ENCODE data around the gene SNX20.
A peak's percentile ranks its signal among the peaks of the same experiment; 100 is the strongest.

SNX20 gene

GRCh38 chr16:50683689-50684374 lies 2.7 kb upstream of the SNX20 start:
- Histone ChIP-seq H3K4me2 (ENCODE audit: insufficient read depth, low read length, poor library complexity, severe bottlenecking) (no peak overlapping the region), H3K4me1 (ENCODE audit: control insufficient read depth in 2 of 2, insufficient read depth in 1 of 2, low read depth in 1 of 2, low read length in 2 of 2) (no peaks in the 10 kb centered on the region), H3K36me3 (replicated peaks in 1 of 2; ENCODE audit: control insufficient read depth in 2 of 2, insufficient read depth in 2 of 2, low read length in 2 of 2) (no peaks in the 10 kb centered on the region), H3K9me3 (replicated peaks in 1 of 2; ENCODE audit: control insufficient read depth in 2 of 2, insufficient read depth in 1 of 2, low read depth in 1 of 2, low read length in 2 of 2) (no peaks in the 10 kb centered on the region), H4K8ac (ENCODE audit: low read depth, low read length) (no peak overlapping the region), H2AFZ (ENCODE audit: low read length) (no peak overlapping the region), H3K4me3 (ENCODE audit: low read length in 2 of 2) (no peak overlapping the region), H2BK12ac (ENCODE audit: low read length) (no peak overlapping the region), H2BK5ac (ENCODE audit: low read length) (no peak overlapping the region), H4K91ac (ENCODE audit: low read depth, low read length, poor library complexity) (no peak overlapping the region), H3K14ac (ENCODE audit: low read length) (no peak overlapping the region), H2AK5ac (ENCODE audit: low read depth, low read length) (no peak overlapping the region), H3K18ac (ENCODE audit: low read length) (no peak overlapping the region), H3K4ac (ENCODE audit: low read length) (no peak overlapping the region), H2BK120ac (ENCODE audit: low read depth, low read length) (no peak overlapping the region), H3K27me3 (ENCODE audit: control insufficient read depth in 3 of 3, insufficient read depth in 3 of 3, low read depth in 1 of 3, low read length in 3 of 3) (peaks cover 0 to 8% (median 2%) of the 10 kb centered on the region in 3 experiments), H3K23ac (ENCODE audit: low read depth, low read length, poor library complexity) (peak overlapping the region; percentile 6), H3K27ac (replicated peaks; ENCODE audit: low read length) (no peak overlapping the region), H3K9ac (ENCODE audit: low read depth, low read length, poor library complexity) (no peak overlapping the region), H2BK15ac (ENCODE audit: low read length) (no peak overlapping the region), H3K79me1 (ENCODE audit: low read depth, low read length) (no peaks in the 10 kb centered on the region)
- no peak for DNase-seq (ENCODE audit: low spot score)
- no CpG with 5 or more reads among the region's 14 CpGs for WGBS, 2 donors (ENCODE audit: extremely low coverage in 2 of 2, insufficient read length in 2 of 2, insufficient replicate concordance in 1 of 2)

DNA sequence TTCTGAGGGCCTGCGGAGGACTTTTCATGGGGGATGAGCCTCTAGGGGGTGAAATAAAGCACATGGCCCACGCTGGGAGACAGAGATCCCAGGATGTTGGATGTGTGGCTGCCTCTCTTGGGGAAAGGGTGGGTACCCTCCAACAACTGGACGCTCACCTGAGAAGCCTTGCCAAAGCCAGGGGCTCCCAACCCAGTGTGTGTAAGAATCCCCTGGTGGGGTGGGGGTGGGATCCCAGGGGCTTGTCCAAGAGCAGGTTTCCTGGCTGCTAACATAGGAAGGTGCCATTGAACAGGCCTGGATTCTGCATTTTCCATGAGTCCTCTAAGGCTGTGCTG lies 587 bp downstream of the SNX20 start:
- no peaks in the 10 kb centered on the region for H3K79me1 ChIP-seq (ENCODE audit: low read depth, low read length)
- no peak overlapping the region for H2BK15ac ChIP-seq (ENCODE audit: low read length)
- no peak overlapping the region for H3K4me3 ChIP-seq (ENCODE audit: low read length in 2 of 2)
- H4K91ac ChIP-seq (ENCODE audit: low read depth, low read length, poor library complexity): no peak overlapping the region
- no peak overlapping the region for H4K8ac ChIP-seq (ENCODE audit: low read depth, low read length)
- H3K36me3 ChIP-seq (replicated peaks in 1 of 2; ENCODE audit: control insufficient read depth in 2 of 2, insufficient read depth in 2 of 2, low read length in 2 of 2): no peaks in the 10 kb centered on the region
- no peak overlapping the region for H2AK5ac ChIP-seq (ENCODE audit: low read depth, low read length)
- no CpG with 5 or more reads among the region's 3 CpGs for WGBS, 2 donors (ENCODE audit: extremely low coverage in 2 of 2, insufficient read length in 2 of 2, insufficient replicate concordance in 1 of 2)
- no peak overlapping the region for H2AFZ ChIP-seq (ENCODE audit: low read length)
- no peak overlapping the region for H3K9ac ChIP-seq (ENCODE audit: low read depth, low read length, poor library complexity)
- H3K23ac ChIP-seq (ENCODE audit: low read depth, low read length, poor library complexity): no peak overlapping the region
- DNase-seq (ENCODE audit: low spot score): no peak
- H3K4ac ChIP-seq (ENCODE audit: low read length): no peak overlapping the region
- H3K9me3 ChIP-seq (replicated peaks in 1 of 2; ENCODE audit: control insufficient read depth in 2 of 2, insufficient read depth in 1 of 2, low read depth in 1 of 2, low read length in 2 of 2): no peaks in the 10 kb centered on the region
- H3K27me3 ChIP-seq (ENCODE audit: control insufficient read depth in 3 of 3, insufficient read depth in 3 of 3, low read depth in 1 of 3, low read length in 3 of 3): no peaks in the 10 kb centered on the region
- H2BK12ac ChIP-seq (ENCODE audit: low read length): no peak overlapping the region
- no peak overlapping the region for H3K4me2 ChIP-seq (ENCODE audit: insufficient read depth, low read length, poor library complexity, severe bottlenecking)
- H3K14ac ChIP-seq (ENCODE audit: low read length): no peak overlapping the region
- no peaks in the 10 kb centered on the region for H3K4me1 ChIP-seq (ENCODE audit: control insufficient read depth in 2 of 2, insufficient read depth in 1 of 2, low read depth in 1 of 2, low read length in 2 of 2)
- no peak overlapping the region for H2BK120ac ChIP-seq (ENCODE audit: low read depth, low read length)
- H3K18ac ChIP-seq (ENCODE audit: low read length): no peak overlapping the region
- no peak overlapping the region for H2BK5ac ChIP-seq (ENCODE audit: low read length)
- no peak overlapping the region for H3K27ac ChIP-seq (replicated peaks; ENCODE audit: low read length)

DNA sequence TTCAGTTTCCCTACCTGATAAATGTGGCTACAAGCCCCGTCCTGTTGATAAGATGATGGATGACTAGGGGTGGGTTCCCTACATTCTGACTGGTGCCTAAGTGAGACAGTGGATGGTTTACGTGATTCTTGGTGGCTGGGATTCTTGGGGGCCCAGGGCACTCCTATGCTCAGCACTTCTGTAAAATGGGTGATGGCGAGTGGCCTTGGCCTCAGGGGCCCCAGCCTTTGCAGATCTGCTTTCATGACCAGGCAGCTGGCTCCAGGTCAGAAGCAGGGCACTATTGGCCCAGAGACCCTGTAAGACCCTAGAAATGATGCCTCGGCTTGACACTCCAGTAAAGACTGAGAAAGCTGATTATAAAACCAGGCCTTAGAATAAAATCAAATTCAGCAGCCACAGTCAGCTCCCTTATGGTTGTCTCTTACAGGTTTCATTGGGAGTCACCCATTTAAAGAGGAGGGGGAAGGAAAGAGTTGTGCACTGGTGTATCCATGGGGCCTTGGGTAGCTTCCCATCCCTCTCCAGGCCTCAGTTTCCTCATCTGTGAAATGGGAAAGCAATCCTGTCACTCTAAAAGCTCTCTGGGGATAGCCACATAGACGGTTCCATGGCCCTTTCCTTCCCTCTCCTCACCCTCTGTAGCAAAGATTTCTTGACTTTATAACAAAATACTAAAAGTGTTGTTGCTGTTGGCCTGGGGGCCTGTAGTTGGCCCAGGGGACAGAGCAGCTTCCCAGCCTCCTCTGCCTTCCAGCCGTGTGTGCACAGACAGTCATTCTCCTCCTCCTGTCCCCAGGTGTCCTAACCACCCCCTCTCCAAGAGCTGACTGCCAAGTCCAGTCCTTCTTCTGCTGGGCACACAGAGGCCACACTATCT lies 1.2 kb downstream of the SNX20 start:
- no peak overlapping the region for H2BK120ac ChIP-seq (ENCODE audit: low read depth, low read length)
- H2BK5ac ChIP-seq (ENCODE audit: low read length): no peak overlapping the region
- H3K27ac ChIP-seq (replicated peaks; ENCODE audit: low read length): no peak overlapping the region
- H3K27me3 ChIP-seq (ENCODE audit: control insufficient read depth in 3 of 3, insufficient read depth in 3 of 3, low read depth in 1 of 3, low read length in 3 of 3): no peaks in the 10 kb centered on the region
- no peaks in the 10 kb centered on the region for H3K79me1 ChIP-seq (ENCODE audit: low read depth, low read length)
- H3K4me2 ChIP-seq (ENCODE audit: insufficient read depth, low read length, poor library complexity, severe bottlenecking): no peak overlapping the region
- H2AFZ ChIP-seq (ENCODE audit: low read length): no peak overlapping the region
- no peak for DNase-seq (ENCODE audit: low spot score)
- no peak overlapping the region for H2BK12ac ChIP-seq (ENCODE audit: low read length)
- H3K14ac ChIP-seq (ENCODE audit: low read length): no peak overlapping the region
- no peaks in the 10 kb centered on the region for H3K9me3 ChIP-seq (replicated peaks in 1 of 2; ENCODE audit: control insufficient read depth in 2 of 2, insufficient read depth in 1 of 2, low read depth in 1 of 2, low read length in 2 of 2)
- H3K4me3 ChIP-seq (ENCODE audit: low read length in 2 of 2): no peak overlapping the region
- no CpG with 5 or more reads among the region's 6 CpGs for WGBS, 2 donors (ENCODE audit: extremely low coverage in 2 of 2, insufficient read length in 2 of 2, insufficient replicate concordance in 1 of 2)
- no peaks in the 10 kb centered on the region for H3K4me1 ChIP-seq (ENCODE audit: control insufficient read depth in 2 of 2, insufficient read depth in 1 of 2, low read depth in 1 of 2, low read length in 2 of 2)
- H3K9ac ChIP-seq (ENCODE audit: low read depth, low read length, poor library complexity): no peak overlapping the region
- H4K8ac ChIP-seq (ENCODE audit: low read depth, low read length): no peak overlapping the region
- no peaks in the 10 kb centered on the region for H3K36me3 ChIP-seq (replicated peaks in 1 of 2; ENCODE audit: control insufficient read depth in 2 of 2, insufficient read depth in 2 of 2, low read length in 2 of 2)
- no peak overlapping the region for H2BK15ac ChIP-seq (ENCODE audit: low read length)
- H4K91ac ChIP-seq (ENCODE audit: low read depth, low read length, poor library complexity): no peak overlapping the region
- peak overlapping the region; percentile 13 for H3K23ac ChIP-seq (ENCODE audit: low read depth, low read length, poor library complexity)
- H3K18ac ChIP-seq (ENCODE audit: low read length): no peak overlapping the region
- no peak overlapping the region for H3K4ac ChIP-seq (ENCODE audit: low read length)
- no peak overlapping the region for H2AK5ac ChIP-seq (ENCODE audit: low read depth, low read length)

DNA sequence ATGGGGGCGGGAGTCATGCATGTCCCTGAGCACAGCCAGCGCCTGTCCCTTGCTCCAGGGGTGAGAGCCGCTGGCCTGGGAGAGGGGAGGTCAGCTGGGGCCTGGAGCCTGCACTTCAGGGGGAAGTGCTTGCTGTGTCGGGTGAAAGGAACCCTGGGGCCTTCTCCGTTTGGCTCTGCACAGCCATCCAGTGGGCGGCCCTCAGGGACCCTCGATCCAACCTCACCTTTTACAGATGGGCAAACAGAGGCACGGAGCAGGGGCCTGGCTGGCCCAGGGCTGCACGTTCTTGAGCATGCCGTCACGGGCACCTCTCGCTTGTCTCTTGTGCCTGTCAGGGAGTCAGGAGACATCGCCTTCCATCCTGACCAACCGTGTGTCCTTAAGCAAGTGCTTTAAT lies 1.8 kb downstream of the SNX20 start:
- Histone ChIP-seq H2BK5ac (ENCODE audit: low read length) (no peak overlapping the region), H3K36me3 (replicated peaks in 1 of 2; ENCODE audit: control insufficient read depth in 2 of 2, insufficient read depth in 2 of 2, low read length in 2 of 2) (no peaks in the 10 kb centered on the region), H3K14ac (ENCODE audit: low read length) (no peak overlapping the region), H3K27ac (replicated peaks; ENCODE audit: low read length) (no peak overlapping the region), H2BK12ac (ENCODE audit: low read length) (no peak overlapping the region), H2BK120ac (ENCODE audit: low read depth, low read length) (no peak overlapping the region), H3K27me3 (ENCODE audit: control insufficient read depth in 3 of 3, insufficient read depth in 3 of 3, low read depth in 1 of 3, low read length in 3 of 3) (no peaks in the 10 kb centered on the region), H3K4me2 (ENCODE audit: insufficient read depth, low read length, poor library complexity, severe bottlenecking) (no peak overlapping the region), H3K4ac (ENCODE audit: low read length) (no peak overlapping the region), H2BK15ac (ENCODE audit: low read length) (no peak overlapping the region), H4K8ac (ENCODE audit: low read depth, low read length) (no peak overlapping the region), H2AFZ (ENCODE audit: low read length) (no peak overlapping the region), H4K91ac (ENCODE audit: low read depth, low read length, poor library complexity) (no peak overlapping the region), H3K23ac (ENCODE audit: low read depth, low read length, poor library complexity) (peak overlapping the region; percentile 13), H3K4me3 (ENCODE audit: low read length in 2 of 2) (no peak overlapping the region), H3K18ac (ENCODE audit: low read length) (peak overlapping the region; percentile 53), H2AK5ac (ENCODE audit: low read depth, low read length) (no peak overlapping the region), H3K9ac (ENCODE audit: low read depth, low read length, poor library complexity) (peak overlapping the region; percentile 47), H3K79me1 (ENCODE audit: low read depth, low read length) (no peaks in the 10 kb centered on the region), H3K4me1 (ENCODE audit: control insufficient read depth in 2 of 2, insufficient read depth in 1 of 2, low read depth in 1 of 2, low read length in 2 of 2) (no peaks in the 10 kb centered on the region), H3K9me3 (replicated peaks in 1 of 2; ENCODE audit: control insufficient read depth in 2 of 2, insufficient read depth in 1 of 2, low read depth in 1 of 2, low read length in 2 of 2) (no peaks in the 10 kb centered on the region)
- no CpG with 5 or more reads among the region's 14 CpGs for WGBS, 2 donors (ENCODE audit: extremely low coverage in 2 of 2, insufficient read length in 2 of 2, insufficient replicate concordance in 1 of 2)
- no peak for DNase-seq (ENCODE audit: low spot score)
